Neural progenitor cell (in vitro differentiated cells): Measurements from ENCODE around the gene IBTK.

Experiments used
- EZH2 ChIP-seq: fragments of 200-600 bp; sonication (generic); IDR thresholded peaks from 2 replicates; pipeline ENCODE4 v1.6.1; 2017; ENCODE audit warnings: antibody characterized with exemption, mild to moderate bottlenecking, moderate library complexity
- TF ChIP-seq, protein P1 (sequence below): fragments of 200-600 bp; sonication (generic); IDR thresholded peaks from 2 replicates; pipeline ENCODE4 v1.5.1; 2017; ENCODE audit warnings: antibody characterized with exemption, mild to moderate bottlenecking

DNA sequence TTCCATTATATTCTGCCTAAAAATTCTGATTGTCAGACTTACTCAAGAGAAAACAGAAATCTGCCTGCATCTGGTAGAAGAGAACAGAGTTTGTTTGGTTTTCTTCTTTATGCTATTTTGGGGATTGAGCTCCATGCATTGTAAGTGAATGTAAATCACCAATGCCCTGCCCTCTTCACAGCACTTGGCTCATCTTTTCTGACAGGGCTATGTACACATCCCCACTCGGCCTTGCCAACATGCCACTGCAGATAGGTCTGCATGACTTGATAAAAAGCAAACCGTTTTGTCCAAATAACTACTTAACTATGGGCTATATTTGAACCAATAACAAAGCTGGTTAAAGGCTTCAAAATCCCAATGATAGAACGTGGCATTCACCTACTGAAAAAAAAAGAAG is 117.7 kb downstream of the IBTK start:
- TF ChIP-seq, protein P1, sequence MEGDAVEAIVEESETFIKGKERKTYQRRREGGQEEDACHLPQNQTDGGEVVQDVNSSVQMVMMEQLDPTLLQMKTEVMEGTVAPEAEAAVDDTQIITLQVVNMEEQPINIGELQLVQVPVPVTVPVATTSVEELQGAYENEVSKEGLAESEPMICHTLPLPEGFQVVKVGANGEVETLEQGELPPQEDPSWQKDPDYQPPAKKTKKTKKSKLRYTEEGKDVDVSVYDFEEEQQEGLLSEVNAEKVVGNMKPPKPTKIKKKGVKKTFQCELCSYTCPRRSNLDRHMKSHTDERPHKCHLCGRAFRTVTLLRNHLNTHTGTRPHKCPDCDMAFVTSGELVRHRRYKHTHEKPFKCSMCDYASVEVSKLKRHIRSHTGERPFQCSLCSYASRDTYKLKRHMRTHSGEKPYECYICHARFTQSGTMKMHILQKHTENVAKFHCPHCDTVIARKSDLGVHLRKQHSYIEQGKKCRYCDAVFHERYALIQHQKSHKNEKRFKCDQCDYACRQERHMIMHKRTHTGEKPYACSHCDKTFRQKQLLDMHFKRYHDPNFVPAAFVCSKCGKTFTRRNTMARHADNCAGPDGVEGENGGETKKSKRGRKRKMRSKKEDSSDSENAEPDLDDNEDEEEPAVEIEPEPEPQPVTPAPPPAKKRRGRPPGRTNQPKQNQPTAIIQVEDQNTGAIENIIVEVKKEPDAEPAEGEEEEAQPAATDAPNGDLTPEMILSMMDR: no peak
- no peak for TF ChIP-seq EZH2
